GM12873 (cell line): ENCODE results near the gene SYPL1.

Experiments
- CTCF ChIP-seq: IDR thresholded peaks from 2 replicates; pipeline ENCODE4 v1.5.1; 2012; ENCODE audit warnings: low read depth, mild to moderate bottlenecking, moderate library complexity, low read length, control low read depth; ENCODE audit not compliant: insufficient read depth; ENCODE audit errors: missing control alignments

The SYPL1 gene

GRCh38 chr7:106112118-106112971 lies at the start of gene SYPL1:
Gene SYPL1 (minus strand): TSS chr7:106112312. CDS start chr7:106112208, 104 bp downstream.
- peak; percentile 8 for TF ChIP-seq CTCF

DNA sequence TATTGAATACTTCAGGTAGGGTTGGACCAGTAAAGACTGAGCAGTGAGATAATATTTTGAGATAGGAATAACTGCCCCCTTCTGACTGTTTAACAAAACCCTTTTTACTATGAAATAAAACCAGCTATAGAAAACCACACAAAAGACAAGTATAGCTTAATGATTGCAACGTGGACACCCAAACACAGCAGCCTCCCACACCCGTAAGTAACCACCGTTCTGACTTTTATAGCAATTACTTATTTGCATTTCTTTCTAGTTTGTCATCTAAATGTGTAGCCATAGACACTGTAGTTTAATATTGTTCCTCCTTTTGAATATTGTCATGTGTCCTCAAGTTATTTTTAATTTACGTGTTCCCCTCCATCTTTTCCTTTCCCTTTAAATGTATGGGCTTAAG lies 42.9 kb upstream of the SYPL1 start:
- no peak for TF ChIP-seq CTCF

DNA sequence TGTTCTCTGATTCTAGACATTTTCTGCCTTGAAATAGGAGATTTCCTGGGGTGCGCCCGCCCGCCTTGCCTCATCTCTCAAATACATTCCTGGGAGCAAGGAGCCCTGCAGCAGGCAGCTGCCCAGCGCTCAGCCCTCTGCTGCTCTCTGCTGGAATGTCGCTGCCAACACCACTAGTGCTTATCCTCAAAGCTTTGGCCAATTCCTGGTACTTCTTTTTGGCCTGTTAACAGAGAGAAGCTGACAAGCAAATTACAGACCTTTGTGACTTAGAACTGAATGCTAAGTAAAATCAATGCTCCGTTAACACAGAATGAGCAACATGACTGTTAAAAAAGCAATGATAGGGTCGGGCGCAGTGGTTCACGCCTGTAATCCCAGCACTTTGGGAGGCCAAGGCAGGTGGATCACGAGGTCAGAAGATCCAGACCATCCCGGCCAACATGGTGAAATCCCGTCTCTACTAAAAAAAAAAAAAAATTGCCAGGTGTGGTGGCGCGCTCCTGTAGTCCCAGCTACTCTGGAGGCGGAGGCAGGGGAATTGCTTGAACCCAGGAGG lies 41.9 kb upstream of the SYPL1 start:
- peak; percentile 96 for TF ChIP-seq CTCF

- no peak for TF ChIP-seq CTCF
Observed at GRCh38 chr7:106152313-106152665, 40.2 kb upstream of the SYPL1 start.

GRCh38 chr7:106151459-106152312 lies 39.6 kb upstream of the SYPL1 start:
- TF ChIP-seq CTCF = no peak

GRCh38 chr7:106143711-106144337 lies 31.7 kb upstream of the SYPL1 start:
- peak; percentile 18 for TF ChIP-seq CTCF

DNA sequence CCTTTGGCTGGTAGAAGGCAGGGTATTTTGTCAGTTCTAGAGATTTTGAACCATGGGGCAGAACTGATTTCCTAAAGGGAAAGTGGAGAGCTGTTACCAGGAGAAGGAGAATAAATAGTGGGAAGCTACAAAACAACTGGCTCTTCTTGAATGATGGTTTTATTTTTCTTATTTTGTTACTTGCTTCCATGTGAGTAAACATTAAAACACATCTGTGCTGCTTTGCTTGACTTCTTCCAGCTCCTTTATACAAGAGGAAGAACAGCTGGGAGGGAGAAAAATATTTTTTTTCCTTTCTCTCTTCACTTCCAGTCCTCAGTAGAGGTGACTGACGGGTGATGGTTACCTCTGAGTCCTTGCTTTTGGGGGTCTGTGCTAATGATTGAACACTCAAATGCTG lies 30.0 kb upstream of the SYPL1 start:
- TF ChIP-seq CTCF = no peak
